A549 (cell line): ENCODE data around the gene AFG3L2. TPM values are rescaled to one million over a fixed set of nuclear protein-coding genes. Genes with fewer than 3 reads are reported as not detected.

Source experiments
- ATAC-seq, 2 experiments: fragments of 200-7000 bp in 1 of 2; fragments of >200 bp in 1 of 2; cut with Nextera tagmentation in 1 of 2; cut with Tn5 transposase in 1 of 2; 3 replicates each; pipeline versions ENCODE4 v1.8.0 to v1.9.1; 2018 to 2020; ENCODE audit warnings: mild to moderate bottlenecking in 1 of 2, moderate library complexity in 1 of 2
- CTCF ChIA-PET: fragments of 300-600 bp; sonication (Branson Sonifier 250); formaldehyde crosslinking; extraction: SDS; loops from one replicate; lab custom pipeline; 2021; ENCODE audit warnings: antibody characterized with exemption, inconsistent platforms; lab: Yijun Ruan, JAX
- POLR2A ChIA-PET: fragments of 350-600 bp; formaldehyde crosslinking; extraction: SDS; loops from one replicate; lab custom pipeline; 2021; ENCODE audit warnings: antibody characterized with exemption, inconsistent platforms; lab: Yijun Ruan, JAX
- DNase-seq, 2 experiments: peaks; one replicate each; pipeline versions ENCODE4 v3.0.0 to v3.0.0-alpha.2; 2011 to 2016; ENCODE audit warnings: low read depth in 1 of 2, low spot score in 1 of 2
- FAIRE-seq: peaks from 2 replicates; lab custom pipeline; 2011; peaks lifted over from hg19 to GRCh38; lab: Jason Lieb, UNC
- H3K27ac ChIP-seq, 2 experiments: fragments of >200 bp; sonication (Bioruptor Twin); formaldehyde crosslinking; 3 replicates each; pipeline ENCODE4 v1.5.1; 2016 to 2017
- H3K4me1 ChIP-seq: fragments of >200 bp; sonication (Bioruptor Twin); formaldehyde crosslinking; 3 replicates; pipeline ENCODE4 v1.6.1; 2016
- H3K4me2 ChIP-seq: fragments of >200 bp; sonication (Bioruptor Twin); formaldehyde crosslinking; 3 replicates; pipeline ENCODE4 v1.6.1; 2016
- H3K4me3 ChIP-seq: fragments of >200 bp; sonication (Bioruptor Twin); formaldehyde crosslinking; 3 replicates; pipeline ENCODE4 v1.5.1; 2016
- H3K9me3 ChIP-seq: fragments of >200 bp; sonication (Bioruptor Twin); formaldehyde crosslinking; 3 replicates; pipeline ENCODE4 v1.6.1; 2016
- ATOH8 ChIP-seq: fragments of 250-450 bp; sonication (Bioruptor Pico); IDR thresholded peaks from 2 replicates; pipeline ENCODE4 v1.5.0; 2020; ENCODE audit warnings: low read depth, mild to moderate bottlenecking, moderate library complexity
- BCL3 ChIP-seq: fragments of >200 bp; sonication (Bioruptor Twin); formaldehyde crosslinking; IDR thresholded peaks from 3 replicates; pipeline ENCODE4 v1.6.1; 2016
- CBX8 ChIP-seq: fragments of 200-600 bp; sonication (generic); IDR thresholded peaks from 2 replicates; pipeline ENCODE4 v1.6.1; 2016
- CHD4 ChIP-seq: fragments of 200-600 bp; sonication (generic); IDR thresholded peaks from 2 replicates; pipeline ENCODE4 v1.6.1; 2016; ENCODE audit warnings: antibody characterized with exemption, mild to moderate bottlenecking, borderline replicate concordance
- E2F6 ChIP-seq: IDR thresholded peaks from 2 replicates; pipeline ENCODE4 v1.6.1; 2012; ENCODE audit warnings: low read depth, borderline replicate concordance
- EHF ChIP-seq: fragments of 250-450 bp; sonication (Bioruptor Pico); IDR thresholded peaks from 2 replicates; pipeline ENCODE4 v1.5.0; 2020; ENCODE audit warnings: mild to moderate bottlenecking
- FOSB ChIP-seq: fragments of 250-450 bp; sonication (Bioruptor Pico); IDR thresholded peaks from 2 replicates; pipeline ENCODE4 v1.5.0; 2020; ENCODE audit warnings: mild to moderate bottlenecking, moderate library complexity
- GATA3 ChIP-seq: IDR thresholded peaks from 2 replicates; pipeline ENCODE4 v1.6.1; 2012; ENCODE audit warnings: borderline replicate concordance
- HES2 ChIP-seq: fragments of >200 bp; sonication (Bioruptor Twin); formaldehyde crosslinking; IDR thresholded peaks from 2 replicates; pipeline ENCODE4 v1.6.1; 2016
- HEYL ChIP-seq: fragments of 250-450 bp; sonication (Bioruptor Pico); IDR thresholded peaks from 2 replicates; pipeline ENCODE4 v1.8.0; 2021; ENCODE audit warnings: mild to moderate bottlenecking, moderate library complexity
- HOXA7 ChIP-seq: fragments of 250-450 bp; sonication (Bioruptor Pico); IDR thresholded peaks from 2 replicates; pipeline ENCODE4 v1.5.0; 2020; ENCODE audit warnings: mild to moderate bottlenecking, moderate library complexity
- KDM5A ChIP-seq: fragments of 200-600 bp; sonication (generic); IDR thresholded peaks from 2 replicates; pipeline ENCODE4 v1.6.1; 2016; ENCODE audit warnings: antibody characterized with exemption, mild to moderate bottlenecking
- MAFK ChIP-seq: fragments of 450-650 bp; IDR thresholded peaks from 2 replicates; pipeline ENCODE4 v1.6.1; 2014; ENCODE audit not compliant: partially characterized antibody
- MAZ ChIP-seq: fragments of 150-350 bp; IDR thresholded peaks from 2 replicates; pipeline ENCODE4 v1.6.1; 2014; ENCODE audit warnings: antibody characterized with exemption, low read depth, low read length, borderline replicate concordance
- MYC ChIP-seq: IDR thresholded peaks from 2 replicates; pipeline ENCODE4 v1.6.1; 2012; ENCODE audit warnings: mild to moderate bottlenecking, inconsistent platforms, low read length, improper control_type of control experiment, borderline replicate concordance
- NFE2L2 ChIP-seq: fragments of 150-350 bp; conservative IDR thresholded peaks from 2 replicates; pipeline ENCODE4 v1.6.1; 2014; ENCODE audit warnings: low read length
- NPAS2 ChIP-seq: fragments of 250-450 bp; sonication (Bioruptor Pico); IDR thresholded peaks from 2 replicates; pipeline ENCODE4 v1.8.0; 2022; ENCODE audit warnings: mild to moderate bottlenecking, moderate library complexity, borderline replicate concordance
- PHF8 ChIP-seq: fragments of 200-600 bp; sonication (generic); IDR thresholded peaks from 2 replicates; pipeline ENCODE4 v1.6.1; 2016; ENCODE audit warnings: low read depth, mild to moderate bottlenecking, antibody characterized with exemption, moderate library complexity, borderline replicate concordance
- POLR2A ChIP-seq: IDR thresholded peaks from 2 replicates; pipeline ENCODE4 v1.6.1; 2012; ENCODE audit warnings: mild to moderate bottlenecking, low read length
- POLR2AphosphoS2 ChIP-seq: conservative IDR thresholded peaks from 2 replicates; pipeline ENCODE4 v1.6.1; 2012; ENCODE audit warnings: low read length, improper control_type of control experiment, inconsistent platforms
- RAD21 ChIP-seq, 2 experiments: fragments of >200 bp in 1 of 2; sonication (Bioruptor Twin) in 1 of 2; formaldehyde crosslinking in 1 of 2; IDR thresholded peaks in 1 of 2; conservative IDR thresholded peaks in 1 of 2; 2 replicates in 1 of 2; 3 replicates in 1 of 2; pipeline ENCODE4 v1.6.1; 2012 to 2018; ENCODE audit warnings: inconsistent platforms in 1 of 2
- REST ChIP-seq: fragments of 200-600 bp; sonication (generic); IDR thresholded peaks from 2 replicates; pipeline ENCODE4 v1.6.1; 2016; ENCODE audit warnings: antibody characterized with exemption, mild to moderate bottlenecking, moderate library complexity
- TFCP2L1 ChIP-seq: fragments of 250-450 bp; sonication (Bioruptor Pico); IDR thresholded peaks from 2 replicates; pipeline ENCODE4 v1.5.0; 2021; ENCODE audit warnings: mild to moderate bottlenecking
- ZC3H11A ChIP-seq: fragments of 450-650 bp; IDR thresholded peaks from 2 replicates; pipeline ENCODE4 v1.6.1; 2014; ENCODE audit warnings: antibody characterized with exemption, mild to moderate bottlenecking
- ZFP36 ChIP-seq: fragments of 450-650 bp; IDR thresholded peaks from 2 replicates; pipeline ENCODE4 v1.6.1; 2014; ENCODE audit warnings: borderline replicate concordance; ENCODE audit not compliant: partially characterized antibody
- WGBS: methylation state at CpG from one replicate; pipeline ENCODE4 v1.1.6; 2017; ENCODE audit errors: missing lambda C conversion rate; 5-methylcytosine and 5-hydroxymethylcytosine counted together
- polyA plus RNA-seq, 4 experiments: library from polyadenylated mRNA; depleted of rRNA in 3 of 4; stranded (reverse); fragments of >200 nt; fragmentation: RNase III in 1 of 4; extraction: RNeasy Plus Mini Kit Qiagen cat#74134 plus additional on column Dnase treatment in 1 of 4; gene quantifications; 2 replicates in 3 of 4; 3 replicates in 1 of 4; pipeline ENCODE4 v1.2.3, GENCODE V29; 2011 to 2017

Gene AFG3L2
- polyA plus RNA-seq, 2 of the 4 experiments (the other 2 are of a cell fraction), result 33.7 to 56.4 TPM

GRCh38 chr18:12399231-12399630 lies 22.2 kb upstream of the AFG3L2 start:
- Histone ChIP-seq H3K27ac (no peak overlapping the region), H3K4me1 (peaks cover 28% of the 10 kb centered on the region), H3K4me3 (no peak overlapping the region), H3K9me3 (no peaks in the 10 kb centered on the region), H3K4me2 (no peak overlapping the region)
- no peak for TF ChIP-seq HOXA7
- no peak for TF ChIP-seq POLR2A
- TF ChIP-seq MYC, result no peak
- no peak for TF ChIP-seq FOSB
- TF ChIP-seq NPAS2, result no peak
- TF ChIP-seq E2F6, result no peak
- TF ChIP-seq ATOH8, result no peak
- ATAC-seq, result no peak
- CTCF ChIA-PET, result no interaction called here
- POLR2A ChIA-PET, result no interaction called here
- 91% methylated on average over 5 of the region's 5 CpGs for WGBS
- no peak for FAIRE-seq
- DNase-seq, result no peak

- POLR2A ChIA-PET, result no interaction called here
- CTCF ChIA-PET, result no interaction called here
- no peaks in the 10 kb centered on the region for H3K9me3 ChIP-seq
- FAIRE-seq (no peak), ATAC-seq (no peak), DNase-seq (no peak)
- H3K4me3 ChIP-seq, result no peak overlapping the region
- no peak overlapping the region for H3K27ac ChIP-seq
- WGBS, result 94% methylated on average over 5 of the region's 5 CpGs
- TF ChIP-seq HEYL (no peak), REST (no peak), RAD21 (conservative IDR thresholded peaks at IDR 0.05 in 1 of 2, IDR thresholded peaks at IDR 0.05 in 1 of 2) (no peak), GATA3 (no peak)
- H3K4me1 ChIP-seq, result peaks cover 29% of the 10 kb centered on the region
- no peak overlapping the region for H3K4me2 ChIP-seq
These were observed 21.6 kb upstream of the AFG3L2 start for GRCh38 chr18:12398625-12399024.

GRCh38 chr18:12397793-12398192 lies 20.8 kb upstream of the AFG3L2 start:
- ATAC-seq, result no peak
- CTCF ChIA-PET, result interaction anchor here (0.8 to 8.7 kb wide), 2 partner anchors 262 to 536 kb away, joined by 3 to 90 read pairs; partner anchors contain the start of gene SPIRE1
- TF ChIP-seq MAZ, result no peak
- no peak for TF ChIP-seq KDM5A
- no peak for TF ChIP-seq TFCP2L1
- no peak for TF ChIP-seq MAFK
- no peak for TF ChIP-seq BCL3
- no peak for TF ChIP-seq REST
- TF ChIP-seq EHF (CRISPR knock-in tag), result no peak
- TF ChIP-seq CHD4, result no peak
- no peak for TF ChIP-seq MYC
- TF ChIP-seq POLR2AphosphoS2, result no peak
- no peak for TF ChIP-seq HES2
- TF ChIP-seq POLR2A, result no peak
- TF ChIP-seq ZFP36, result no peak
- TF ChIP-seq CBX8, result no peak
- no peak for TF ChIP-seq ZC3H11A
- no peak for TF ChIP-seq PHF8
- no peak for TF ChIP-seq NFE2L2
- no peak for TF ChIP-seq NPAS2

More at GRCh38 chr18:12397793-12398192, 20.8 kb upstream of the AFG3L2 start:
- no peak for FAIRE-seq
- DNase-seq, result no peak
- H3K4me2 ChIP-seq, result no peak overlapping the region
- no peaks in the 10 kb centered on the region for H3K9me3 ChIP-seq
- H3K27ac ChIP-seq, result no peak overlapping the region
- POLR2A ChIA-PET, result no interaction called here
- 94% methylated on average over 6 of the region's 6 CpGs for WGBS
- peaks cover 22% of the 10 kb centered on the region; the same call in 2 of the 3 replicates for H3K4me1 ChIP-seq
- no peak overlapping the region for H3K4me3 ChIP-seq
